CD4-positive, alpha-beta T cell treated with Interleukin-4 for 1 hour (primary cell): Measurements from ENCODE around the gene PYHIN1.

ENCODE experiments used
- DNase-seq, 2 donors: peaks; one replicate each; pipeline ENCODE4 v3.0.0-alpha.2; 2020 to 2022

PYHIN1 gene

DNA sequence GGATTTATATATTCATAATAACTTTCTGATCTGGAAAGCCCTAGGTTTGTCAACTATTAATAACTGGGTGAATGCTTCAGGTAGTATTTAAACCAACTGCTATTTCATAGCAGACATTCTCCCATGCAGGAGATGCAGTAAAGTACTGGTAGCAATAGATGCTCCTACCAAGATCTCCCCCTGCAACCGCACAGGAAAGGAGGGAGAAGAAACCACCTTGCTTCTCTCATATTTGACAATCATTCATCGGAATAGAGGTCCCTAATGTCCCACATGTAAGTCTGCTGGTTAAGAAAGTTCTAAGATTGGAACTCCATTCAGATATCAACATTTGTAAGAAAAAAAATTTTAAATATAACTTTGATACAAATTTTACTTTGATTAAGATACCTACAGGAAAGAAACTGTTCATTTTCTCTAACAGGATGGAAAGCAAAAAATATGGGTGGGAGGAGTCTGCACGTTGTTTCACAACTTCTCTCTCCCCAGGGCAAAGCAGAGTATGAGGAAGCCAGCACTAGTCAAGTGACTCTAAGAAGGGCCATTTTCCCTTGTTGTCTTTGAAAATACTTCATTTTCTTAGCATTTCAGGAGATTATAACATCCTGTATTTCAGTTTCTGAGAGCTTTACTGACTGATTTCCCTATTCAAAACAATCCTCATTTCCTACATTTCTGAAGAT, at the start of gene PYHIN1:
Gene PYHIN1, plus strand, starts transcription at position 498 of the 683 bp plus-strand sequence. CDS start 5,359 bp downstream, outside the sequence.
- DNase-seq: peak; percentile 26 to 65

DNA sequence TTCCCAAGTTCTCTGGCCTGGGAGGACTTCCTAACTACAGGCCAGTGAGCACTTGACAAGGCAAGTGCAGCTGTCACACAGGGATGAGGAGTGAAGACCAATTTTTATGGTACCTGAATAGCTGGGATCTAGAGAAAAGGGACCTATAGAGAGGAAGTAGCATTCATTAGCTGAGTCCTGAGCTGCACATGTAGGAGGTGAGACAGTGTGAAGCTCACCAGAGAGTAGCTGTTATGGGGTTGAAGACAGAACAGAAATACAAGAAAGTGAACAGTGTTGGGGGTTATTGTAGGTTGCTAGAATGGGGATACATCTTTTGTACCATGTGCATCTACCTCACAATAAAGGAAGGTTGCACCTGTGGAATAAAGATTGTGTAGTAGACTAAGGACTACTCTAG, 37.7 kb upstream of the PYHIN1 start:
- no peak for DNase-seq

DNA sequence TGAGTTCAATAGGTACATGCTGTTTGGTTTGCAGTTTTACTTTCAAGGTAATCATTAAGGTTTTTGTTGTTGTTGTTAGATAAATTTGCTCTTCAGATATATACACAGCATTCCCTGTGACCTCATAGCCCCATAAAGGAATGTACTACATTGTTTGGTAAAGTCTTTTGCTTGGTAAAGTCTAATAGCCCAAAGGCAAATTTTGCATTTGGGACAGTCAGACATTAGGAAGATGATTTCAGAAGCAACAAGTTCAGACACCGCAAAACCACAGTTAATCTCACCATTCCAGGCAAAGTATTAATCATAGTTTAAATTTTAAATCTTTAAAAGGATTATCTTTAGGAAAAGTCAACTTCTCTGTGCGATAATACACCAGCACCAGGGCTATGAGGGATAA, 32.6 kb upstream of the PYHIN1 start:
- DNase-seq: no peak

DNA sequence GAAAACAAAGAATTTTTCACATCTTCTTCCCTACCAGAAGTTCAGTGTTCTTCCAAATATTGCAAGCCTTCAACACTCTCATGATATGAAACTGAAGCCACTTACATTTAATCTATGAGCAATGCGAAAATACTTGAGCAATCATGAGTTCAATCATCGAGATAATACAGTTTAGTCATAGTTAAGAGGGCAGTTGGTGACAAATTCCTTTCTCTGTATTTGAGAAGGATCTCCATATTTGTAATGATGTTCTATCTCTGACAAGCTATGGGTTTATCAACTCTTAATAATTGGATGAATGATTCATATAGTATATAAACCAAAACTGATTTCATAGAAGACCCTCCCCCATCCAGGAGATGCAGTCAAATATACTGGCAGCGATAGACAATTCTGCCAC, 29.7 kb upstream of the PYHIN1 start:
- no peak for DNase-seq

DNA sequence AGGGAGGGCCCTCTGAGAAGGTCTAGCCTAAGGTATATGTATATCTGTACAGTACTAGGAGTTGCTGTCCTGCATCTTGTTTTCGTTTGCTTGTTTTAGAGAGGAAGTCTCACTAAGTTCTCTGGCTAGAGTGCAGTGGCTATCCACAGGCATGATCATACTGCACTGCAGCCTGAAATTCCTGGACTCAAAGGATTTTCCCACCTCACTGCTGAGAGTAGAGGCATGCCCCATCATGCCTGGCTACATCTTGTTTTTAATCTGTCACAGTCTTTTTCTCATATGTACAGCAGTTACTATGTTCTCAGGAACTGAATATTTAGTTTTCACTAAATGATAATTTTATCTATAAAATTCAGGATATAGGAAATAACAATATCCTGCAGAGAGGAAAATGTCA, 15.3 kb upstream of the PYHIN1 start:
- DNase-seq: no peak

DNA sequence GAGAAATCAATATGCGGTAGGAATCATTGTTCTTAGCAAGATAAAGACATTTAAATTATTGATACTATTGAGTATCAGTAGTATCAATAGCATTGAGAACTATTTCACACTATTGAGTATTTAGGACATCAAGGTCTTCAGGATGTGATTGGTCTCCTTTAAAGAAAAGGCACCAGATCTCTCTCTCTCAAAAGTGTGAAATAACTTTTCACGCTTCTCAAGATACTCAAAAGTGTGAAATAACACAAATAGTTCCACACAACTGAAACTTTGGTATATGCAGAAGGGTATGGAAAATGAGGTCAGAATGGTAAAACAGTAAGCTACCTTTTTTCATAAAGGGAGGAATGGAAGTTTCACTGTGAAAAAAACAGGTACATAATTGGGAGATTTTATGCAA, 6.7 kb upstream of the PYHIN1 start:
- DNase-seq: peak in 1 of 2 donors; percentile 44

DNA sequence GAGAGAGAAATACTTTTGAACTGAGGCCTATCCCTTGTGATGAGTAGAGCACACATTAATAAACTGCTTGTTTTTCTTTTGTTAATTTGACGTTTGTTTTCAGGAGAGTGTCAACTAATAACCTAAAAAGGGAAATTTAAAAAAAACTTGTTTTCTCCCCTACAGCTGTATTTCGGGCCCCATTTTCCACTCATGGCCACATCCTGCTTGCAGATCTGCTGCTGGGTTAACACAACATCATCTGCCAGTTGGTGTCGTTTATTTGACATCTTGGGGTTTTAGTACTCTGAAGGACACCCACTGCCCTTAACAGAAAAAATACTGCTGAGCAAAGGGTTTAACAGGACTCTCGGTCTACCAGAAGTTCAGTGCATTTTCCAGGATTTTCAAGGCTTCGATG, 848 bp upstream of the PYHIN1 start:
- DNase-seq: peak; percentile 35 to 71

DNA sequence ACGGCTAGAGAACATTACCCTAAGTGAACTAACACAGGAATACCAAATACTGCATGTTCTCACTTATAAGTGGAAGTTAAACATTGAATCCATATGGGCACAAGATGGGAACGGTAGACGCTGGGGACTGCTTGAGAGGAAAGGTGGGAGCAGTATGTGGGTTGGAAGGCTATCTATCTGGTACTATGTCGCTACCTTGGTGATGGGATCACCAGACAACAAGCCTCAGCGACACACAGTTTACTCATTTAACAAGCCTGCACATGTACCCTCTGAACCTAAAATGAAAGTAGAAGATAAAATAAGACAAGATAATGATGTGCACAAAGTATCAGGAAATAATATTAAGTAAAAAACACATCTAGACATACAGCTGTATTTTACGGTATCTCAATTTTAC, 819 bp downstream of the PYHIN1 start:
- DNase-seq: peak in 1 of 2 donors; percentile 42

DNA sequence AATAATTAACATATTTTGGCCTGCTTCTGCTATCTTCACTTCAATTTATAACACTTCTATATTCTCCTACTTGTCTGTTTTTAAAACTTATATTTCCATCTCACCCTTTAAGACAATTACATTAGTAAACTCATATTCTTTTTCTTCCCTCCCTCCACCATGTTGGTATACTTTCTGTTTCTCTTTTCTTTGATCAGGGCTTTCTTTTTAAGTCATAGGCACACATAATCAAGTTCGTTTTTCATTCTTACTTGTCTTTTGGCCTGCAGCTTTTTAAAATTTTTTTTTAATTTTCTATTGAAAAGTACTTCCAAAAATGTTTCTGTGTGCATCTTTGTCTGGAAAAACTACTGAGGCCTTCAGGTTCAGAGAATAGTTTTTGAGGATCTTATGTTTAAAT, 2.3 kb downstream of the PYHIN1 start:
- peak in 1 of 2 donors; percentile 57 for DNase-seq

DNA sequence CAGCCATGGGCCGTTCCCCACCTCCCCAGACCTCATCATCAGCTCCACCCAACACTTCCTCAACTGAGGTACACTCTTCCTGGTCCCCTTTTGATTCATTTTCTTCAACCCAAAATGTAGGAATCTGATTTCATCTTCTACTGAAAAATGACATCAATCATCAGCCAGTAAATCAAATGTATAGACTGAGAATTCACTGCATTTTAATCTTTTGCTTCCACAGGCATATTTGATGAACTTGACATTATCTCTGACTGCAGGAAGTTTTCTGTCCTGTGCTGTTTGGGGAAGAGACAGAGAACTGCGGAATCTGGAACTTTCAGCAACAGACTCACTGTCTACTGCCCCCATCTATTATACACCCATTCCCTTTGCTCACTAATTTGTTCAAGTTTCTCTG, 7.8 kb downstream of the PYHIN1 start:
- DNase-seq: no peak

DNA sequence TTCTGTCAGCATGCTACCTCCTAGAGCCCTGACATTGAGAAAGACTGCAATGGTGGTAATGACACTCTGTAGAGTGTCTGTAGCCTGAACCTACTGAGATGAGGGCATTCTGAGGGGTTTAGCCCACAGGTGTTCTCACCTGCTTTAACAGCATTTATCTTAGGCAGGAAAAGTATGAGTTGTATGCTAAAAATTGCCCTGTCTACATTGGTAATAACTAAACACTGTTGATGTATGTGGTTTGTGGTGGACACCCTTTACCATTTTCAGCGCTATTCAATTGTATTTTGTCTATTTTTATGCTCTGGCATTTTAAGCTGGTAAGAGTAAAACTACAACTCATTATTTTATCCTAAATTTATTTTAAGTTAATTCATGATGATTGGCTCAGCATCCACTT, 10.0 kb downstream of the PYHIN1 start:
- no peak for DNase-seq

DNA sequence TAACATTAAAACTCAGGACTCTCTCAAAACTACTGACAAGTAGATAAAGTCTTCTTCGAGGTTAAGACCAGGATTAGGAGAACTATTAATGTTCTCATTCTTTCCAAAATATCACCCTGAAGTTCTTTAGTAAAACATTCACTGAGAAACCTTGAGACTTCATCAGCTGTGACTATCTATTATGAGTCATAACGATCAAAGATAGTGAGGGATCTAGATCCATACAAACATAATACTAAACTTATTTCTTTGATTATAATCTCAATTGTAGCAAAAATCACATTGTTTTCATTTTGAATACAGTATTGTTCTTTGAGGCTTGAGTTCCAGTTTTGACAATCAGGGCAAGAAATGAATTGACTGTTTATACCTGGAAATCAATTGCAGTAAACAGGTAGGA, 11.1 kb downstream of the PYHIN1 start:
- DNase-seq: no peak

DNA sequence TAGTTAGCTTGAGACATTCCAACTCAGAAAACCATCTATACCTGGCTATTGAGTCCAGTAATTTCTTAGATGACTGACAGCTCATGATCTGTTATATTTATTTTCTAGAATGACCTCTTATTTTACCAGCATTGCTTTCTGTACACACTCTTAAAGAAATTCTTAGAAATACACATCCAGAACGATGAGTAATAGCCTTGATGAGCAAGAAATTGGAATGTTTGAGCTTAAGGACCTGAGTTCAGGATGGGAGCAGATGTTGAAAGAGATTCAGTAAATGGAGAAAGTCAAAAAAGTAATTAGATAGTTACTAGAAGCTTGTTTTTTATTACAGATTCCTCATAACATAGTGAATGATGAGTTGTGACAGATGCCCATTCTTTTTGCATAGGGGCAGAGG, 11.7 kb downstream of the PYHIN1 start:
- DNase-seq: no peak

DNA sequence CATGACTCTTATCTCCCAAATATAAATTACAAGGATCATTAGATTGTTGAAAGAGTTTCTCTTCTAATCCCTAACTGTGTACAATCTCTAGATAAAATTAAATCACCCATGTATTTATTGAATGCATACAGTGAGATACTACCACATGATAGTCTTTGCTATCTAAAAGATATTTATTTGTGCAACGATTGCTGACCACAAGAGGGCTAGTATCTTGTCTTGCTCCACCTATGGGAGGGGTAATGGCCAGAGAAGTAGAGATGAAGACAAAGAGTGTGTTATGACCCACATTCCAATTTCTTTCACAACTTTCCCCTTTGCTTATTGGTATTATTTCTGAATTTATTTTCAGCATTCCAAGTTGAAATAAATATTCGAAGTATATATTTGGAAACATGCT, 13.7 kb downstream of the PYHIN1 start:
- DNase-seq: no peak

DNA sequence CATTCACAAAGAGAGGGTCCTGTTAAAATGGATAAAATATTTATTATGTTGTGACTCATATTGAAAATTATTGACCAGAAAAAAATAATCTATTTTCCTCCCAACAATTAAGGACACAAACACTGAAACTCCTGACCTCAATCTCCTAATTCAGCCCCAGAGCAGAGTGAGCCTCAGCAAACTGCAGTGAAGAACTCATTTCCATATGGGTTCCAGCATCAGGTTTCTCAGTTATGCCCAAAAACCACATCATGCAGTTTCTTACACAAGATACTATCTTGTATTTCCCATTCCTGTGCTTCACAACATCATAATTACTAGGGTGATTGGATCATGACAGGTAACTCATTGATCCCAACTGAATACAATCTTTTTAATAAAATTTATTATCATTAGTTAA, 15.4 kb downstream of the PYHIN1 start:
- DNase-seq: no peak

DNA sequence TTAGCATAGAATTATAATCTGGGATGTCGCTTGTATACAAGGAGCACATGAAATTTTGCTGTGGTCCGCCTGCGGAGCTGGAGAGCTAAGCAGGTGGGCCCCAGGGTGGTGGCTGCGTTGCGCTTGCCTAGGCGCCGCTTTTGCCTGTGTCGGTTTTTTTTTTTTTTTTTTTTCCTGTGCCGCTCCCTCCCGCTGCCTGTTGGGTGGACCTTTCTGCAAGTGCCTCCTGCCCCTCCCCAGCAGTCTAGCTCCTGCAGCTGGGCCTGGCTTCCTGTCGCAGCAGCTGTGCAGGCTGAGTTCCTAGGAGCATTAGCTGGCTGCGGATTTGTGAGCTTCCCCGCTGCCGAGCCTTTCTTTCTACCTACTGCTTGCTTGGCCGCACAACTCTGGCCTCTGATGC, 20.6 kb downstream of the PYHIN1 start:
- no peak for DNase-seq

DNA sequence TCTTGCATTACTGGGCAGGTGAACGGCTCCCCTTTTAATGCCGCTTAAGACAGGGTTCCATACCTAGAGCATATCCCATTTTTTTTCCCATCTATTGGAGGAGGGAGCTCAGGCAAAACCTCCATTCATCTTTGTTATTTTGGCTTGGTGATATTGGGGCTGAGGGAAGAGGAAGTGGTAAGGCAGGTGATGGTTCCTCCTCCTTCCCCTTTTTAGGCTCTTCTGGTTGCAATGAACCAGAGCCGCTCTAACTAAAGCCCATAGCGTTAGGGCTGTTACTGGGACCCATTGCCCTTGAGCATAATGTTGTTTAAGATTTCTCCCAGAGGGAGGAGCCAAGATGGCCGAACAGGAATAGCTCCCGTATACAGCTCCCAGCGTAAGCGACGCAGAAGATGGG, 21.1 kb downstream of the PYHIN1 start:
- DNase-seq: no peak

DNA sequence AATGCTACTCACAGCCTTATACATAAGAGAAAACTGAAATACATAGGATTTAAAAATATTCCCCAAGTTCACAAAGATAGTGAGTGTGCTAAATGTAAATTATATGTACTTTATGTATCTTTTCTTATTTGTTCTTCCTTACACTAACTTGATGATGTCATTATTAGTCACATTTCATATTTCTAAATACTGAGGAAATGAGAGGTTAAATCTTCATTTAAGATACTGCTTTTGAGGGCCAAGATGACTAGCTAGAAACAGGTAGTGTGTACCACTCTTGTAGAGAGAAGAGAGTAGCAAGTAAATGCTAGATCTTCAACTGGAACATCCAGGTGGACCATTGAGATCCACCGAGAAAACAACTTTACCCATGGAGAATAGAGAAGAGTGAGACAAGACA, 29.8 kb downstream of the PYHIN1 start:
- DNase-seq: no peak

DNA sequence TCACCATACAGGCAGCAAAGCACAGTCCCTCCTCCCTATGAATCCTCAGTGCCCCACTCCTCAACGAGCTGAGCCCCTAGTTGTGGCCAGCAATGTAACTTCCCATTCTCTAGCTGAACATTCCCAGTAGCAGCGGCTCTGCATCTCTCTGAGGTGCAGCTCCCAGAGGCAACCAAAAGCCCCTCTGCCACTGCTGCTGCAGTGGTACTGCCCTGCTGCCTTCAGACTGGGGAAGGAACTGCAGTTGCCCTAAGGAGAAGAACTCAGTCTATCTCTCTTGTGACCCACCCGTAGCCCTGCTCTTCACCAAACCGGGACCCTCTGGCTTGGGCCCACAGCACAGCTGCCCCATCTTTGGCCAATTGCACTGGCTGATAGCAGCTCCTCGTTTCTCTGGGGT, 31.6 kb downstream of the PYHIN1 start:
- DNase-seq: no peak

DNA sequence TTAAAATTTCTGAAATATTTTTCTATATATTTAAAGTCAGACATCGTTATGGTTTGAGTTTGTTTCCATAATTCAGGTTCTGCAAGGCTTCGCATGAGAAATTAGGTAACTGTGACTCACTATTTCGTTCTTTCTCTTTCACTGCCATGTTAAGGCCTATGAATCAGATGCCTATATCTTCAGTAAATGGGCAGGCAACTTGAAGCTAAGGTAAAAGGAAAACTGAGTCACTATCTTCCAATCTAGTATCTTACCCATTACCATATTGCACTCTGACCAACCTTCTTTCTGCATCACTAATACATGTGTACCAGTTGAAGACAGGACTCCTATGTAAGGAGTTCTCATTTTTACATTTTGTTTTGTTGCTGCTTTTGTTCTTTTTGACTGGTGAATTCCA, 37.8 kb downstream of the PYHIN1 start:
- DNase-seq: no peak

DNA sequence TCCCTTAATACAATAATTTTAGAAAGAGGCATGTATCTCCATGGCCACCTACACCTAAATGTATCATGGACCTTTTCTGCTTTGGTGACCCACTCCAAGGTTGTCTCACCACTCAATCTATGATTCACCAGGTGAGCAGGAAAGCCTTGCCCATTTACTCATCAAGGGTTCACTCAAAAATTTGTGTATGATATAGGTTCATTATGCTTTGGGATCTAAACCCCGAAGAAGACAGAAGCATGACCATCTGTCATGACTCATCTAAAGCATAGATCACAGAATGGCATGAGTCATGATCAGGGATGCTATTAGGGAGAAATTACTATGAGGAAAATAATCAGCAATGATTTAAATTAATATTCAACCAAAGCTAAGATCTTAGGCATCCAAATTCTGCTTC, 38.5 kb downstream of the PYHIN1 start:
- no peak for DNase-seq

DNA sequence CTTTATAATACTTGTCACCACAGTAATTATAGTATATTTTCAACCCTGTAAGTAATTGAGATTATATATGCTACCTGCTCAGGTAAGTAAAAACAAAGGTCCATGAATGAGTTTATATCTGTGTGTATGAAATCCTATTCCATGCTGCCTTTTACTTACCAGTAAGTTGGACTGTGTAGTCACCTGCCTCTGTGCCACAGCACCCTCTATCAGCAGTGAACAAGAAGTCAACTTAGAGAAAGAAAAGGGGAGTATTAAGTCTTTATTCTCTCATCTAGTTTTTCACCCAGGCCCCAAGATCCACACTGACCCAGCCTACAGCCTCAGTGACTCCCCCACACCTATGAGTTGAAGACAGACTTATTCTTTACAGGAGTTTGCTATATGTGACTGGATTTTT, 41.5 kb downstream of the PYHIN1 start:
- peak in 1 of 2 donors; percentile 26 for DNase-seq

DNA sequence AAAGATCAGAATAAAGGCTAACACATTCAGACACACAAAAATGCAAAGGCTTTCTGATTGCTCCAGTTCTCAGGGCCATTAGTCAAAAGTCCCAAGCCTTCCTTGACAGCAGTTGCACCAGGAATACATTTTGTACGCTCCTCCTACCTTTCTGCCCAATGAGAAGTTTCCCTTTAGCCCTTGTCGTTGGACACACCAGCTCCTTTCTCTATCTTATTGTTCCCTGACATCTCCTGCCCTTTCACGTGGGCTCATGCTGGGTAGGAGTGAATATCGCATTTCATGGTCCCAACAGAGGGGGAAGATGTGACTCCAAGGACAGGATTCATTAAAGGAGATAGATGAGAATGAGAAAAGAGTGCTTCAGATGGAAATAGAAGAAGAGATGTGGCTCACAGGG, 44.9 kb downstream of the PYHIN1 start:
- no peak for DNase-seq

DNA sequence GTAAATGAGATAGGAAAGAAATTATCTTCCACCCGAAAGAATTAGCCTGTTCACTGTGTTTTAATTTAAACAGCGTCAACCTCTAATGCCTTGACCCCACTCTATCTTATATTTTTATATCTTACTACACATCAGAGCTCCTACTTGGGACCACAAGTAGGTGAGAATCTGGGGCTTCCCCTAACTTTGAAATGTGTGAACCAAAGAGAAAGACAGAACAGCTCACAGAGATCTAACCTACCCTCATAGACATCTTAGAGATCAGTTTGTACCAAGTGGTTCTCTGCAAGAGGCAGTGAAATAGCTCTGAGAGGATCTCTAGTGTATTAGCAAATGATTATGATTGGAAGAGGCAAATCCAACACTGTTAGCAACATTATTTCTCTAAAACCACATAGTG, 47.4 kb downstream of the PYHIN1 start:
- peak in 1 of 2 donors; percentile 48 for DNase-seq

DNA sequence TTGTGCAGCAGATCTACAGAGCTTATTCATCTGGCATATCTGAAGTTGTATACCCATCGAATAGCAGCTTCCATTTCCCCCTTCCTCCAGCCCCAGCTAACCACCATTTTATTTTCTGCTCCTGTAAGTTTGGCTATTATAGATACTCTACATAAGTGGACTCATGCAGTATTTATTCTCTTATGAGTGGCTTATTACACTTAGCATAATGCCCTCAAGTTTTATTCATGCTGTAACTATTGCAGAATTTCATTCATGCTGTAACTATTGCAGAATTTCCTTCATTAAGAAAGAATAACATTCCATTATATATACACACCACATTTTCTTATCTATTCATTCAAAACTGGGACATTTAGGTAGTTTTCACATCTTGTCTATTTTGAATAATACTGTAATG, 47.9 kb downstream of the PYHIN1 start:
- no peak for DNase-seq

DNA sequence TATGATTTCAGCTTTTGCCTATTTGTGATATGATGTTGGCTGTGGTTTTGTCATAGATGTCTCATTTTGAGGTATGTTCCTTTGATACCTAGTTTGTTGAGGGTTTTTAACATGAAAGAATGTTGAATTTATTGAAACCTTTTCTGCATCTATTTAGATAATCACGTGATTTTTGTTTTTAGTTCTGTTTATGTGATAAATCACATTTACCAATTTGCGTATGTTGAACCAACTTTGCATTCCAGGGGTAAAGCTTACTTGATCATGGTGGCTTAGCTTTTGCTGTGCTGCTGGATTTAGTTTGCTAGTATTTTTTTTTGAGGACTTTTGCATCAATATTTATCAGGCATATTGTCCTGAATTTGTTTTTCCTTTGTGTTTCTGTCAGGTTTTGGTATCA, 51.9 kb downstream of the PYHIN1 start:
- DNase-seq: no peak
